Measurements from ENCODE around the gene RHOB. TPM values are rescaled to one million over a fixed set of nuclear protein-coding genes. Genes with fewer than 3 reads are reported as not detected.

The RHOB gene
- total and polyA plus RNA-seq, 4 donors = 82.6 to 634 (median 160) TPM

- TF ChIP-seq GABPA (IDR thresholded peaks at IDR 0.05 in 1 of 2, conservative IDR thresholded peaks at IDR 0.05 in 1 of 2) (no peak), RXRA (IDR thresholded peaks at IDR 0.05) (no peak), MAX (IDR thresholded peaks at IDR 0.05) (no peak), NR2F2 (IDR thresholded peaks at IDR 0.05) (no peak), RAD21 (IDR thresholded peaks at IDR 0.05) (no peak), YY1 (IDR thresholded peaks at IDR 0.05) (no peak), FOXA1 (IDR thresholded peaks at IDR 0.05) (no peak)
- TF ChIP-seq, protein P1, sequence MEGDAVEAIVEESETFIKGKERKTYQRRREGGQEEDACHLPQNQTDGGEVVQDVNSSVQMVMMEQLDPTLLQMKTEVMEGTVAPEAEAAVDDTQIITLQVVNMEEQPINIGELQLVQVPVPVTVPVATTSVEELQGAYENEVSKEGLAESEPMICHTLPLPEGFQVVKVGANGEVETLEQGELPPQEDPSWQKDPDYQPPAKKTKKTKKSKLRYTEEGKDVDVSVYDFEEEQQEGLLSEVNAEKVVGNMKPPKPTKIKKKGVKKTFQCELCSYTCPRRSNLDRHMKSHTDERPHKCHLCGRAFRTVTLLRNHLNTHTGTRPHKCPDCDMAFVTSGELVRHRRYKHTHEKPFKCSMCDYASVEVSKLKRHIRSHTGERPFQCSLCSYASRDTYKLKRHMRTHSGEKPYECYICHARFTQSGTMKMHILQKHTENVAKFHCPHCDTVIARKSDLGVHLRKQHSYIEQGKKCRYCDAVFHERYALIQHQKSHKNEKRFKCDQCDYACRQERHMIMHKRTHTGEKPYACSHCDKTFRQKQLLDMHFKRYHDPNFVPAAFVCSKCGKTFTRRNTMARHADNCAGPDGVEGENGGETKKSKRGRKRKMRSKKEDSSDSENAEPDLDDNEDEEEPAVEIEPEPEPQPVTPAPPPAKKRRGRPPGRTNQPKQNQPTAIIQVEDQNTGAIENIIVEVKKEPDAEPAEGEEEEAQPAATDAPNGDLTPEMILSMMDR (IDR thresholded peaks at IDR 0.05; ENCODE audit: low read depth, low read length, missing input control) = no peak
- TF ChIP-seq, protein P2, sequence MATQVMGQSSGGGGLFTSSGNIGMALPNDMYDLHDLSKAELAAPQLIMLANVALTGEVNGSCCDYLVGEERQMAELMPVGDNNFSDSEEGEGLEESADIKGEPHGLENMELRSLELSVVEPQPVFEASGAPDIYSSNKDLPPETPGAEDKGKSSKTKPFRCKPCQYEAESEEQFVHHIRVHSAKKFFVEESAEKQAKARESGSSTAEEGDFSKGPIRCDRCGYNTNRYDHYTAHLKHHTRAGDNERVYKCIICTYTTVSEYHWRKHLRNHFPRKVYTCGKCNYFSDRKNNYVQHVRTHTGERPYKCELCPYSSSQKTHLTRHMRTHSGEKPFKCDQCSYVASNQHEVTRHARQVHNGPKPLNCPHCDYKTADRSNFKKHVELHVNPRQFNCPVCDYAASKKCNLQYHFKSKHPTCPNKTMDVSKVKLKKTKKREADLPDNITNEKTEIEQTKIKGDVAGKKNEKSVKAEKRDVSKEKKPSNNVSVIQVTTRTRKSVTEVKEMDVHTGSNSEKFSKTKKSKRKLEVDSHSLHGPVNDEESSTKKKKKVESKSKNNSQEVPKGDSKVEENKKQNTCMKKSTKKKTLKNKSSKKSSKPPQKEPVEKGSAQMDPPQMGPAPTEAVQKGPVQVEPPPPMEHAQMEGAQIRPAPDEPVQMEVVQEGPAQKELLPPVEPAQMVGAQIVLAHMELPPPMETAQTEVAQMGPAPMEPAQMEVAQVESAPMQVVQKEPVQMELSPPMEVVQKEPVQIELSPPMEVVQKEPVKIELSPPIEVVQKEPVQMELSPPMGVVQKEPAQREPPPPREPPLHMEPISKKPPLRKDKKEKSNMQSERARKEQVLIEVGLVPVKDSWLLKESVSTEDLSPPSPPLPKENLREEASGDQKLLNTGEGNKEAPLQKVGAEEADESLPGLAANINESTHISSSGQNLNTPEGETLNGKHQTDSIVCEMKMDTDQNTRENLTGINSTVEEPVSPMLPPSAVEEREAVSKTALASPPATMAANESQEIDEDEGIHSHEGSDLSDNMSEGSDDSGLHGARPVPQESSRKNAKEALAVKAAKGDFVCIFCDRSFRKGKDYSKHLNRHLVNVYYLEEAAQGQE (IDR thresholded peaks at IDR 0.05) = no peak
- WGBS = 96% methylated on average over 6 of the region's 6 CpGs
- no peak overlapping the region for H3K4me3 ChIP-seq (ENCODE audit: low read depth in 1 of 3, low read length in 3 of 3)
- H3K9ac ChIP-seq (ENCODE audit: low read depth in 1 of 2, low read length in 2 of 2) = no peak overlapping the region
- no peak for DNase-seq (ENCODE audit: low spot score)
- H3K27me3 ChIP-seq (ENCODE audit: control insufficient read depth in 4 of 4, insufficient read depth in 4 of 4, low read length in 3 of 4) = no peaks in the 10 kb centered on the region
- H3K36me3 ChIP-seq (ENCODE audit: control insufficient read depth in 4 of 4, insufficient read depth in 3 of 4, low read depth in 1 of 4, low read length in 3 of 4) = no peaks in the 10 kb centered on the region
- no peaks in the 10 kb centered on the region for H3K9me3 ChIP-seq (ENCODE audit: control insufficient read depth in 4 of 4, low read length in 3 of 4)
- peaks cover 19 to 34% (median 24%) of the 10 kb centered on the region in 4 donors for H3K4me1 ChIP-seq (ENCODE audit: control insufficient read depth in 4 of 4, insufficient read depth in 4 of 4, low read length in 3 of 4)
- H3K27ac ChIP-seq (ENCODE audit: low read depth in 1 of 2, low read length in 2 of 2) = no peak overlapping the region
Observed at GRCh38 chr2:20470211-20470610, 23.3 kb downstream of the RHOB start.

DNA sequence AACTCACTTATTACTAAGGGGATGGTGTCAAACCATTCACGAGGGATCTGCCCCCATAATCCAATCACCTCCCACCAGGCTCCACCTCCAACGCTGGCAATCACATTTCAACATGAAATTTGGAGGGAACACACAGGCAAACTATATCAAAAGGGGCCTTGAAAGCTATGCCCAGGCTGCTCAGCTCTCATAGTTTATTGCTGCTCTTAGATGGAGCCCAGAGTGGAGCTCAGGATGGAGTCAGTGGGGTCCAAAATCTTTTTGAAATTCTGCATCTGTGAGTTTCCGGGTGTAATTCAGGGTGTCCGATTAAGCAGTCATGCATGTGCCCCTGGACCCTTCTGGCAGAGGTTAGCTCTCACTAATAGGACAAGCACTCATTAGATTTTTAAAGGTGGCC is 24.3 kb downstream of the RHOB start:
- no peak for TF ChIP-seq EGR1 (IDR thresholded peaks at IDR 0.05; ENCODE audit: low read depth in 2 of 2)
- no peak for TF ChIP-seq YY1 (IDR thresholded peaks at IDR 0.05)
- no peak for TF ChIP-seq GABPA (IDR thresholded peaks at IDR 0.05 in 1 of 2, conservative IDR thresholded peaks at IDR 0.05 in 1 of 2)
- TF ChIP-seq, protein P2 (IDR thresholded peaks at IDR 0.05) = no peak
- no peak for TF ChIP-seq HNF4A (conservative IDR thresholded peaks at IDR 0.05)
- TF ChIP-seq SP1 (IDR thresholded peaks at IDR 0.05) = no peak
- no peak for TF ChIP-seq FOXA1 (IDR thresholded peaks at IDR 0.05)
- no peak for TF ChIP-seq RAD21 (IDR thresholded peaks at IDR 0.05)
- no peak for TF ChIP-seq JUND (IDR thresholded peaks at IDR 0.05)
- TF ChIP-seq MAX (IDR thresholded peaks at IDR 0.05) = no peak
- no peak for TF ChIP-seq NR2F2 (IDR thresholded peaks at IDR 0.05)
- TF ChIP-seq, protein P3, sequence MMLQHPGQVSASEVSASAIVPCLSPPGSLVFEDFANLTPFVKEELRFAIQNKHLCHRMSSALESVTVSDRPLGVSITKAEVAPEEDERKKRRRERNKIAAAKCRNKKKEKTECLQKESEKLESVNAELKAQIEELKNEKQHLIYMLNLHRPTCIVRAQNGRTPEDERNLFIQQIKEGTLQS (IDR thresholded peaks at IDR 0.05) = no peak
- TF ChIP-seq FOXA2 (IDR thresholded peaks at IDR 0.05) = no peak
- no peak for TF ChIP-seq TAF1 (conservative IDR thresholded peaks at IDR 0.05)
- TF ChIP-seq ZBTB33 (IDR thresholded peaks at IDR 0.05) = no peak
- Histone ChIP-seq H3K36me3 (ENCODE audit: control insufficient read depth in 4 of 4, insufficient read depth in 3 of 4, low read depth in 1 of 4, low read length in 3 of 4) (no peaks in the 10 kb centered on the region), H3K27ac (ENCODE audit: low read depth in 1 of 2, low read length in 2 of 2) (no peak overlapping the region), H3K27me3 (ENCODE audit: control insufficient read depth in 4 of 4, insufficient read depth in 4 of 4, low read length in 3 of 4) (no peaks in the 10 kb centered on the region), H3K9me3 (ENCODE audit: control insufficient read depth in 4 of 4, low read length in 3 of 4) (no peaks in the 10 kb centered on the region), H3K4me3 (ENCODE audit: low read depth in 1 of 3, low read length in 3 of 3) (no peak overlapping the region), H3K9ac (ENCODE audit: low read depth in 1 of 2, low read length in 2 of 2) (no peak overlapping the region), H3K4me1 (ENCODE audit: control insufficient read depth in 4 of 4, insufficient read depth in 4 of 4, low read length in 3 of 4) (peaks cover 22 to 39% (median 30%) of the 10 kb centered on the region in 4 donors)
- no peak for DNase-seq (ENCODE audit: low spot score)
- 93% methylated on average over 4 of the region's 4 CpGs for WGBS

Measured in liver (tissue), 9 donors.